Hematopoietic multipotent progenitor cell treated with erythropoietin and hydrocortisone succinate and interleukin-3 and kit ligand, for 4 days (in vitro differentiated cells): Measurements from ENCODE around the gene MC3R.
"Not testable (repeated sequence)": the region's sequence is repeated elsewhere in the genome, so short reads cannot be mapped to it uniquely, and the experiment has no call there.

Experiments used
- DNase-seq: peaks from one replicate; pipeline ENCODE4 v3.0.0-alpha.2; 2015

Gene MC3R

DNA sequence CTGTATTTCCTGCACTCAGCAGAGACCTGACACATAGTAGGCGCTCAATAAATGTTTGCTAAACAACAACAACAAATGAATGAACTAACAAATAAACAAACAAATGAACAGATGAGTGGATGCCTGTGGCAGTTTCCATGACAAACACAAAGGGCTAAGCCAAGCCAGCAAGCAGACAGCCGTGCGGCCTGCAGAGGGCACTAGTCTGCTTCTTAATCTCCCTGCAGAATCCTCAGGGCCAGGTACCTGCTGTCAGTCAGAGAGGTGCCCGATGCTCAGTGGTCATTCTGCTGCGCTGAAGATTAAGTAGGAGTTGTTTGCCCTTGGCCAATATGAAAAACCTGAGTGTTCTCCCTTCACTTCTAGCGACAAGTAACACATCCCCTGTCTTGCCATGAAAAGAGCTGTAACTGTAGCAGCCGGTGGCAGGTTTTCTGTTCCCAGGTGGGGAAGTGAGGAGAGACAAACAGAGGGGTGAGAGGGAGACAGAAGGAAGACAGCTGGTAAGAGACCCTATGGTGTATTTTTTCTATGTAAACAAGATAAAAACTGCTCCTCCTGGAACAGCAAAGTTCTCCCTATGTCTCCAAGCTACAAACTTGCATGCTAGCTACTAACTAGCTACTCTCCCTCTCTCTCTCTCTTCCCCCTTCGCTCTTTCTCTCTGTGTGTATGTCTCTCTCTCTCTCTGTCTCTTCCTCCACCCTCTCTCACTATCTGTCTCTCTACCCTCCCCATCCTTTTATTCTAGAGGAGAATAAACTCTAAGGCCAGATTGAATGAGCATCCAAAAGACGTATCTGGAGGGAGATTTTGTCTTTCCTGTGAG, at the start of gene MC3R:
Gene MC3R (plus strand): TSS at position 779 of the 829 bp plus-strand sequence. CDS start 112 bp downstream, outside the sequence.
- peak; percentile 71 for DNase-seq

DNA sequence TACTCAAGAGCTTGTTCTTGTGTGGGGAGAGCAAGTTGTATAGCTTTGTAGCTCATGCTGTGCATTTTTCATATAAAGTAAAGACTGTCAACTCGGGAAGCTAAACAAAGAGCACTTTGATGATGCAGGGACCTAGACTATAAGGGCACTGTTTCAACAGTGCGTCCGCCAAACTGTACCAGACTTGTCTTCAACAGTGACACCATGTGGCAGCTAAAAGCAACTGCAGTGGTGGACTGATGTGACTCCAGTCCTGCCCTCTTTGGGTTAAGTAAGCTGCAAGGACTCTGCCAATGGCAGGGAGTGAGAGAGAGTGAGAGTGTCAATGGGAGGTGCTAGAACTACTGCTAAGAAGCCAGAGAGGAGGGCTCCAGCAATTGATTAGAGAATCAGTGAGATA, 48.1 kb upstream of the MC3R start:
- DNase-seq = peak; percentile 47

DNA sequence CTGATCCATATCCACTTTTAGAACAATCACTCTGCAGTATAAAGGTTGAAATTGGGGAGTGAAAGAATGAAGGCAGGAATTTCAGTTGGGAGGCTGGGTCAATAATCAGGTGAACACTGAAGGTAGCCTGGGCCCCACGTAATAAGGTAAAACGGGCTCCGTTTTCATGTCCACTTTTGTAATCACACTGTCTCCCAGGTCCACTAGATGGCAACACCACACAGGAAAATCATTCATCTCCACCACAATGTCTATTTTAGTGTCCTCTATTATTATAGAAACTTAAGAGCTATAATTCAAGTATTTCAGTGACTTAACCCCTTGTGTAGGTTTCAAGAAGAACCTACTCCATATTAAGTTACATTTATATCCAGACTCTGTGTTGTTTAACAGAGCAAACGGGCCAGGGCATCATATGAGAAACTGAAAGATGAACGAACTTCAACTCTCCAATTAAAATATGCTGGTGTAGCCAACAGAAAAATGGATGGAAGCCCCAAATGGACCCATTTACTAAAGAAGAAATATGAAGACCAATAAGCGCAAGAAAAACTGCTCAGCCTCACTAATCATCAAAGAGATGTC, 45.9 kb upstream of the MC3R start:
- peak; percentile 58 for DNase-seq

DNA sequence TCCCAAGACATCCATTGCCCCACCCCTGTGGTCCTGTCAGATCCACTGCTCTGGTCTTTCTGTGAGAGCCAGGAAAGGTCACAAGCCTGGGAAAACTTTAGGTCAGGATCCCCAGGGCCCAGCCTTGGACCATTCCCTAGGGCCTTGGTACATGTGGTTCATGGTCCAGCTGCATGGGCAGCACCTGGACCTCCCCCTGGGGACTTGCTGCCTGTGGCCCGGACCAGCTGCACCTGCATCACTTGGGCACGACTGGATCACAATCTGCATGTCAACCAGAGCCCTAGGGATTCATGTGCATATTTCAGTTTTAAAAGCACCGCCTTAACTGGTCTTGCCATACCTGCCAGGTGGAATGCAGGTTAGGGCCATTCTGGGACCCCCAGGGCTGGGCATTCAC, 44.3 kb upstream of the MC3R start:
- no peak for DNase-seq

DNA sequence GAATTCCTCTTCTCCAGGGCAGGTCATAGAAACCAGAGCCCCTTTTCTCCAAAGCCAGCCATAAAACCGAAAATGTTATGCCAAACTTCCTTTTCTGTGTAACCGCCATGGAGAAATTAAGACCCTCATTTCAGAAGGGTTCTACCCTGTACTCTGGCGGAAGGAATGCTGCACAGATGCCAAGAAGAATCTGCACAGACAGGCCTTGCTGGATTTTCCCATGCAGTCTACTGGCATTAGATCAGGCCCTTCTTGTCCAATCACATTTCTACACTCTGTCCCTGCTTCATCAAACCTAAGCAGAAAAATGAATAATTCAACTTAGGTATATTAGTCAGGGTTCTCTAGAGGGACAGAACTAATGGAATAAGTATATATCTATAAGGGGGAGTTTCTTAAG, 43.2 kb upstream of the MC3R start:
- DNase-seq = no peak

DNA sequence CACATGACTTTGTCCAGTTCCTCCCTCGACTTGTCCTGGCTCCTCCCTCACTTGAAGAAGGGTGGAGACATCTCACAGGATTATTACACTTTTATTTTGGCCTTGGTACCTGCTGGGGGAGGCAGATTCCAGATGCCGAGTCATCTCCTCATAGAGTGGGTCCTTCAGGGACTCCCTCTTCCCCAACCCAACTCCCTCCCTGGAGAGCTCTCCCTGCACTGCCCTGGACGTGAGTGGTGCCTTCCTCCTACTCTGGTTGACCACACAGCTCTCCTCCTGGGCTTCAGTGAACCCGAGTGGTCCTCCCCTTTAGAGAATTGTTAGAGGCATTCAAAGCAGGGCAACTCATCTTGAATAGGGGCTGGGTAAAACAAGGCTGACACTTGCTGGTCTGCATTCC, 40.9 kb upstream of the MC3R start:
- no peak for DNase-seq

DNA sequence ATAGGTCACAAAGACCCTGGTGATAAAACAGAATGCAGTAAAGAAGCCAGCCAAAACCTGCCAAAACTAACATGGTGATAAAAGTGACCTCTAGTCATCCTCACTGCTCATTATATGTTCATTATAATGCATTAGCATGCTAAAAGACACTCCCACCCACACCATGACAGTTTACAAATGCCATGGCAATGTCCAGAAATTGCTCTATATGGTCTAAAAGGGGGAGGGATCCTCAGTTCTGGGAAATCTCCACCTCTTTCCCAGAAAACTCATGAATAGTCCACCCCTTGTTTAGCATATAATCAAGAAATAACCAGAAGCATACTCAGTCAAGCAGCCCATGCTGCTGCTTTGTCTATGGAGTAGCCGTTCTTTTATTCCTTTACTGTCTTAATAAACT, 40.4 kb upstream of the MC3R start:
- DNase-seq = no peak

DNA sequence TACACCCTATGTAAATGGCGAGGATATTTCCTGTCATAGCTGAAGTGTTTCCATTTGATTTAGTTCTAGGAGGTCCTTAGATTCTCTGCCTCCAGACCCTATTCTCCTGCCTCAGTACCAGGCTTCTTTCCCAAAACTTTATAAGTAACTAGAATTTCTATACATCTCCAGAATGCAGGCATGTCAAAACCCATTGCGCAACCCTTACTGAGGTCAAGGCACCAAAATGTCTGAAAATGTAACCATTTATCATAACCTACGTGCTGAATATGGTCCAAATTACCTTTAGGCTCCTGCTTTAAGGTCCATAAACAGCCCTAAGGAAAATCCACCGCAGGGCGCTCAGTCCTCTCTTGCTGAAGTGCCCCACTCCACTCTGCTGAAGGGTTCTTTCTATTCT, 37.5 kb upstream of the MC3R start:
- DNase-seq = no peak

DNA sequence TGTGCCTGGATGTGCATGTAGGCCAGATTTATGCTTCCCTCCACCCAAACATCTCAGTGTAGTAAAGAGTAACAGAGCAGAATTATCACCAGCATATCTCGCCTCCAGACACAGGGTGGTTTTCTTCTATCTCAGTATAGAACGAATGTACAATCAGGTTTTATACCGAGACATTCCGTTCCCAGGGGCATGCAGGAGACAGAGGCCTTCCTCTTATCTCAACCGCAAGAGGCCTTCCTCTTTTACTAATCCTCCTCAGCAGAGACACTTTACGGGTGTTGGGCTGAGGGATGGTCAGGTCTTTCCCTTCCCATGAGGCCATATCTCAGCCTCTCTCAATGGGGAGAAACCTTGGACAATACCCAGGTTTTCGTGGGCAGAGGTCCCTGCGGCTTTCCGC, 36.4 kb upstream of the MC3R start:
- DNase-seq = peak; percentile 86

DNA sequence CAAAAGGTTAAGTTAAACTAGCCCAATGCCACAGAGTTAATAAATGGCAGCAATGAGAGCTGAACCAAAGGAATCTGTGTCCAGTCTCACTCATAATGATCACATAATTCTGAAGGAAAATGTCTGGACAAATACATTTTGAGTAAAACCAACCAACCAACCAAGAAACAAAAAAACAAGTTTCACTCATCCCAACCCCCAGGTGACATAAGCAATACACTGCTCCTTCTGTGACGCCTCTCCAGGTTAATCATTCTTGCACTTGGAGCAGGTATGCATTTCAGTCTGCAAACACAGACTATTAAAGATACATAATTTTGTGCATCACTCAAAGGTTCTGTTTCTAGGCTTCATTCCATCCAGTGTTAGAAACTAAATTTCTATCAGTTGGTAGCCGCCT, 35.2 kb upstream of the MC3R start:
- DNase-seq = no peak

DNA sequence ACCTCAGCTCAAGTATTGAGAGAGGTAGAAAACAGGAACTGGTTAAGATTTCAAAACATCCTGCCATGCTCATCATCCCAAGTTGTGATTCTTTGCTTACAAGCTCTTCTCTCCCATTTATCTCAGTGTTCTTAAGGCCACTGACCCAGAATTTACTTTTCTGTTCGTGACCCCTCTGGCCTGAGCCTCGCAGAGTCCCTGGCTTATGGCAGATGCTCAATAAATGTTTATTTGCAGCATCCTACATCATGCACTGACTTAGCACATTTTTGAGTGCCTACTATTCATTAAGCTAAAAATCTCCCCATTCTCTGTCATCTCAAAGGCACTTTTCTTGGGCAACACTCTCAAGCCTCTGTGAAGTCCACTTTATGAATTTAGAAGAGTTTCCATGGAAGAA, 33.4 kb upstream of the MC3R start:
- DNase-seq = no peak

DNA sequence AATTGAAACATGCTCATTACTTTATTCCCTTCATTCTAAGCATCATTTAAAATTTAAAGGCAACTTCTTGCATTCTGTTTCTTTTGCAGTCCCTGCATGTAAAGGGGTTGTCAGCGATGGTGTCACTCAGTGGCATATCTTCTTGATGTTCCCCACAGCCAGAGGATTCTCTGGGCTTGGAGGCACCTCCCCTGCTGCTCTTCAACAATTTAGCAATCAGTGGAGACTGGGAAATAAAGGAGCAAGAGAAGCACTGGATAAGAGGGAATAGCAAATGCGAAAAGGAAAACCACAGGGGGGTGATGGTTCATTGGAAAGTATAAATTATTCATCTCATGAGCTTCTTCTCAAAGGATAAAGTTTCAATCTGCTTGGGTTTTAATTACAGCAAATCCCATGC, 30.7 kb upstream of the MC3R start:
- no peak for DNase-seq

DNA sequence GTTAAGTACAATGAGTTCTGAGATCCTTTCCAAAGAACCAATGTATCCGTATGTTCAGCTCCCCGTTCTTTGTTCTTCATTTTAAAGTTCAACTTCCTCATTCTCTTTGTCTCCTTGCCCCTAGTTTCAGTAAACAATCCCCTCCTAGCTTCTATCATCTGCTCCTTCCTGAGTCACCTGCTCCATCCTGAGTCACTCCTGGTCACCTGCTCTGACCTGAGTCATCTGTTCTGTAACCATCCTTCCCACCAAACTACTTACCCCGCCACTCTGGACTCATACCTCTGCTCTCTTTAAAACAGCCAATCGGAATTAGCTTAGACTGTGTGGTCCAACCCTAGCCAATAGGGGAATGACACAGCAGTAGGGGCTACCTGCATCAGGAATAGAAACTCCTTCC, 27.3 kb upstream of the MC3R start:
- DNase-seq = not testable (repeated sequence)

DNA sequence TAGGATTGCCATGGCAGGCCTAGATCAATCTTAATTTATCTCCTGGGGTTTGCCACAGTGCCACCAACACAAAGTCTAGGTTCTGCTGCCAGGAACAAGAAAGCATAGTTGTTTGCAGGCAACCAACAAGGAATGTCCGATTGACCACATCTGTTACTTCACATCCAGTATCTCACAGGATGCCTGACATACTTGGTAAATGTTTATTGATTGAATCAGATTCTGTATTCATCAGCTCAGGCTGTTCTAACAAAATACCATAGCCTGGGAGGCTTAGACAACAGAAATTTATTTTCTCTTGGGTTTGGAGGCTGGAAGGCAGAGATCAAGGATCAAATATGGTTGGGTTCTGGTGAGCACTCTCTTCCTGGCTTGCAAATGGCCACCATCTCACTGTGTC, 26.3 kb upstream of the MC3R start:
- no peak for DNase-seq

DNA sequence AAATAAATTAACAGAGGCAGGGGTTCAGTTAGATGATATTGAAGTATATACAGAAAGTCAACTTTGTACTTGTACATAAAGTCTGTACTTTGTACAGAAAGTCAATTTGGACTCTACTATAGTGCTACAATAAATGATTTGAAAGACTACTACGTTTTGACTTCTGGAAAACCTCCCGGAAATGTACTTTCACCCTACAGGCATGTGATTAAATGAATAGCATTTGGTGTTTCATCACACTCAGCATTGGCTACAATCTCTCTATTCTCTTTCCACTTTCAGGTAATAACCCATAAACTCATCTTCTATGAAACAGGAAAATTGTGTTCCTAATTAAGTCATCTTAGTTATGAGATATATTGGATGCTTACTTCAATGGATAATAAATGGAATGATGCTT, 25.6 kb upstream of the MC3R start:
- no peak for DNase-seq

DNA sequence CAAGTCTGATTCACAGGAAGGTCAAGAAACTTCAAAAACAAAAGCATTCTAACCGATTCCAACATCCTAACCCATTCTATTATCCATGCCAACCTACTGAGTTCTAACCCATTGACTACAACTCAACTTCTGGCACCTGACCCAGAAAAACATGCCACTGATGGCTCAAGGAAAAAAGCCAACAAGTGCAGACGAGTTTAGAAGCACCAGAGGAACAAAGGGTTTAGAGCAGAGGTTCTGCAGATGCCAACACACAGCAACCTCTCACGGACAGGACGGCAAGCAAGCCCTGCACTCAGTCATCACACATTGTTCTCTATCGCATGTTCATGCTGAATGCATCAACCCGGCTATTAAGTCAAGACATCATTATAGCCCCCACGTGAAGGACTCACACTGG, 25.2 kb upstream of the MC3R start:
- DNase-seq = no peak

DNA sequence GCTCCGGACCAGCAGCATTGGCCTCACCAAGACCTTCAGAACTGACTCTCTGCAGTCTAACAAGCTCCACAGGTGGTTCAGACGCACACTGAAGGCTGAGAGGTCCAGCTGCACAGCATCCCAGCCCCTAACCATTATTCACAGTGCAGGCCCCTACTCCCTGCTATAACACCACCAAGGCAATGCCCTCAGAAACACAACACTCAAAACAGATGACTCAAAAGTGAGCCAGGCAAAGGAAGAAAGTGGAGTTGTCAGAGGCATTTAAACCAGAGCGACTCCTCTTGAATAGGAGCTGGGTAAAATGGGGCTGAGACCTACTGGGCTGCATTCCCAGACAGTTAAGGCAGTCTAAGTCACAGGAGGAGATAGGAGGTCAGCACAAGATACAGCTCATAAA, 20.5 kb upstream of the MC3R start:
- DNase-seq = no peak

DNA sequence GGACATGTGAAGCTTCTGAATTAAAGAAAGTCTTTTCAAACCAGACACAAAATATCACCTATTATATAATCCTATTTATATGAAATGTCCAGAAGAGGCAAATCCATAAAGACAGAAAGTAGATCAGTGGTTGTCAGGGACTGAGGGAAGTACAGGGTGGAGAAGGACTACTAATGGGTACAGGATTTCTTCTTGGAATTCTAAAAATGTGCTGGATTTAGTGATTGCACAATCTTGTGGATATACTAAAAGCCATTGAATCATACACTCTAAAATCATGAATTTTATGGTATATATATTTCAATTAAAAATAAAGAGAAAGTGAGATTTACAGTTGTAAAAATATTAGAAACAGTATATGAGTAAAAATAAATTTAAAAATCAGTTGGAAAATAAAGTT, 18.7 kb upstream of the MC3R start:
- DNase-seq = no peak

DNA sequence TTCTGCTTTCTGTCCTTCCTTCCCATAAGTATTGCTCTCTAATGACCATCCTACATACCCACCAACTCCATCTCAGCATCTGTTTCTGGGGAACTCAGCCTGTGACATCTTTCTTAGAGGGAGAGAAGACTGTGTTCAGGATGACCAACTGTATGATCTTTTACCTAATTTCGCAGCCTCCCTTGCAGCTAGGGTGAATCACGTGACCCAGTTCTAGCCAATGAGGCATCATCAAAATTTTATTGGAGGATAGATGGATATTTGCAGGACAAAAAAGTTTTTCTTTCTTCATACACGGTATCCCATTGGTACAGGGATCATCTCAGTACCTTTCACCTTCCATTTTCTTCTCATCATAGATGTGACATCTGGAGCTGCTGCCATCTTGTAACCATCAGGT, 14.4 kb upstream of the MC3R start:
- no peak for DNase-seq

DNA sequence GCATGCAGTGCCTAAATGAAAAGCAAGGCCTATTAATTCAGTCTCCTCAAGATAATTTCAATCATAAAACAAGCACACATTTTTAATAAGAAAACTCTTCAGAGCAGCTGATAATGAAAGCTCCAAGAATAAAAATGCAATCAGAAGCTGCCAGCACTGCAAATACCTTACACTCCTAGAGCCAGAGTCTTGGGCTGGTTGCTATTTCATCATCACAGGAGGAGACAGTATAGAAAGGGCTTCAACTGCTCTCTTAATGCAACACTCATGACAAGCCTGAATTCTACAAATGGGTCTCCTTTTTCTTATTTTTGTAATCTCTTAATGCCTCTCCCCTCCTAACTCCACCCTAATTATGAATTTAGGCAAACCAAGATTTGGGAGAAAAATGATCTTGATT, 11.2 kb upstream of the MC3R start:
- DNase-seq = no peak

DNA sequence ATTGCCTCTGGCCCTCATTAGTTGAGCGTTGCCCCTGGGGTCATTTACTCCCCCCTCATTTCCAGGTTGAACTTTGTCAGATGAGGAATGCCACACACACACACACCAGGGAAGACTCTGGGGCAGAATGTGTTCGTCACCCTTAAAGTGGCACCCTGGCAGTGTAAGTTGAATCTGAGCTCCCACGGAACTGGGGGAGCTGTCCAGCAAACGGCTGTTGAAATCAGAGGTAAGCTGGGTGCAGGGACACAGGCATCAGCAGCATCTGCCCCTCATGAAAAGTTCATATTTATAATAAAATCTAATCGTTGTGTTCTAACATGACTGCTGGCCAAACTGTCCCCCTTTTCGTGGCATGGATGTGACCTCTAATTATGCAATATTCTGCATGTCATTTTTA, 4.3 kb upstream of the MC3R start:
- no peak for DNase-seq

DNA sequence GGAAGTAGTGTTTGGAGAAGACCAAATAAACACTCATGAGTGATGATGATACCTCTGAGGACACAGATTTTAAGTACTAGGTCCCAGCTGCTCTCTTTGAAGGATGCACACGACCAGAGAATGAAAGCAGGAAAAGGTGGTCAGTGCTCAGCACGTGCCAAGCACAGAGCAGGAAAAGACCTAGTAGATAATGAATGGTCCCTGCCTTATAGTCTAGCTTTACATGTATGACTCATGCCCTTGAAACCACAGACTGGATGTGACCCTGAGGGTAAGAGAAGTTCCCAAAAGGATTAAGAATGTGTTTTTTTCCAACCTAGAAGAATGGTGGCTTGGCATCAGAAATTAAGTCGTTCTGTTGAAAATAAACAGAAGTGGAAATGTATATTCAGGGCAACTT, 2.8 kb upstream of the MC3R start:
- DNase-seq = peak; percentile 17

DNA sequence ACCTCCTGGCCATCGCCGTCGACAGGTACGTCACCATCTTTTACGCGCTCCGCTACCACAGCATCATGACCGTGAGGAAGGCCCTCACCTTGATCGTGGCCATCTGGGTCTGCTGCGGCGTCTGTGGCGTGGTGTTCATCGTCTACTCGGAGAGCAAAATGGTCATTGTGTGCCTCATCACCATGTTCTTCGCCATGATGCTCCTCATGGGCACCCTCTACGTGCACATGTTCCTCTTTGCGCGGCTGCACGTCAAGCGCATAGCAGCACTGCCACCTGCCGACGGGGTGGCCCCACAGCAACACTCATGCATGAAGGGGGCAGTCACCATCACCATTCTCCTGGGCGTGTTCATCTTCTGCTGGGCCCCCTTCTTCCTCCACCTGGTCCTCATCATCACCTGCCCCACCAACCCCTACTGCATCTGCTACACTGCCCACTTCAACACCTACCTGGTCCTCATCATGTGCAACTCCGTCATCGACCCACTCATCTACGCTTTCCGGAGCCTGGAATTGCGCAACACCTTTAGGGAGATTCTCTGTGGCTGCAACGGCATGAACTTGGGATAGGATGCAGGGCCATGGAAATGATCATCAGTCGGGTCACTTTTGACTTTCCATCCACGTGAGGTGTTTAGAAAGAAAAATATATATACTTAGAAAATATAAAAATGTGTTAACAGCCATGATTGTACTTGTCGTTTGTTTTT, 868 bp downstream of the MC3R start:
- peak; percentile 75 for DNase-seq

DNA sequence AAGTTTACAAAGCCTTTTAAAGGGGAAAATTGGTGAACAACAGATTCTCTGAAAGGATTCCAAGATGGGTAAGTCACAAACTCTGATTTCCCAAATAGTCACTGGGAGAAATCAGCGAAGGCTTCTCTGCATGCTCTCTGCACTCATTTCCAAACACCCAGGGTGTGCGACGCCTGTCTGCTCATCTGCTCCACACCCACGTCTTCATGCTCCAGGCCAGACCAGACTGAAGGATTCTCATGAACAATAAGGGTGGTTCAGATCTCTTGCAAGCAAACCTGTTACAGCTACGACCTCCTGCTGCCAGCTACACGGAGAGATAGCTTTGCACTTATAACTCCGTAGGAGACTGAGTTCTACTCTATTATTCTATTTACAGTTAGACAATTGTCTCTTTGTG, 1.4 kb downstream of the MC3R start:
- DNase-seq = no peak
